Stimulated activated CD8-positive, alpha-beta memory T cell treated with anti-CD3 and anti-CD28 coated beads, Interleukin-15, amount 100 ng/mL, for 4 hours (primary cell): Measurements from ENCODE around the gene ROR2.

Experiments used
- DNase-seq, 2 donors: peaks; one replicate each; pipeline ENCODE4 v3.0.0-alpha.2; 2020; ENCODE audit warnings: low read depth in 2 of 2

ROR2 gene

DNA sequence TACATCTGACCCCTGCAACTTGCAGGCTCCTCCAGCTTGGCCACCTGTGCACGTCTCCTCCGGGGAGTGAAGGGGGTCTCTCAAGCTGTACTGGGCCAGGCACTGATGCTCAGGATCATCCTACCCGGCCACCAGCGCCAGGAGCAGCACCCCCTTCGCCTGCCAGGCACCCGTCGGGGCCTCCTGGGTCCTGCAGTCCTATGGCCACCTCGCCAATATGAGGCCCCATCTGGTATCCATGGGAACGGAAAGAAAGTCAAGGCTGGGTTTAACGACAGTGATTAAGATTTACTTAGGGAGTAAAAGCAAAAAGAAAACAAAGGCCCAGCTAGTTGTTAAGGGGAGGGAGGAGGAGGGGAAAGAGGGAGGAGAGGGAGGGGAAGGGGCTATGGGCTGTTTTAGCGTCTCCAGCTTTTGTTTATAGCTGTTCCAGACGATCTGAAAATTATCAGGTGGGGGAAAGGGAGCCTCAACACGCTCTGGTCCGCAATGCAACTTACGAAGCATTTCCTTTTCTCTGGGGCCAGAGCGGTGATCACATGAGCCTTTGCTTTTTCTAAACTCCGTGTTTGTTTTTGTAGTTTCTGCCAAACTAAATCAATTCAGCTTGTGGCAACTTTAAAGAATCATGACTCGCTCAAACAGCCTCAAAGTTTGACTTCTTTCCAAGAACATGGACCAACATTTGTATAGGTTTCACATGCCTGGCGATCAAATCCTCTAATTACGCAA lies 132.4 kb downstream of the ROR2 start:
- no peak for DNase-seq

DNA sequence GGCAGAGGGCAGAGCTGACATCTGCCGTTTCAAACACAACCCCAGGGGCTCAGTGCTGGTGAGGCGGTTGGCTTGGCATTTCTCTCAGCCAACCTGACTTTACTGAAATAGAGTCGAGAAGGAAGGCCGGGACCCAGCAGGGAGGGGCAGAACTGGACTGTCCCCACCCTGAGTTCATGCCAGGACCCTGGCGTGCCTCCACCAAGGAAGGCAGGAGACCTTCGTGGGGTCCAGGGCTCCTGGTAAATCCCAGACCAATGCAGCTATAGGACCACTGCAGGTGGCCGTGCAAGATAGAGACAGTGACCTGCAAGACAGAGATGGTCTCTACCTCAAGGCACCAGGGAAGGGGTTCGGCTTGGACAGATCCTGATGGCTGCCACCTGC lies 132.9 kb downstream of the ROR2 start:
- DNase-seq, result no peak

DNA sequence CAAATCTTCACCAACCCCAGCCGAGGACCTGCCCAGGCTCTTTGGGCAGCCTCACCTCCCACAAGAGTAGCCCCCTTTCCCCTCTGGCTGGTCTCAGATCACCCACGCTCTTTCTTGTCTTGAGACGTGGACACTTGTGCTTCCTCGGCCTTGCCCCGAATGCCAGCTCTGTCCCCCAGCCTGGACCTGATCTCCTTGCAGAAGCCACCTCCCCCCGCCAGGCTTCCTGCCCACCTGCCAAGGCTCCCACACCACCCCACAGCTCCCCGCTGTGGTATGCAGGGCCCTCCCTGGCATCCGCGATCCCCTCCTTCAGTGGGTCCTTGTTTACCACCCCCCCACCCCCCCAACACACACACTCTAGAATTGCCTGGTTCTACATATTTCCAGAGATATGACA lies 133.7 kb downstream of the ROR2 start:
- DNase-seq, result no peak

DNA sequence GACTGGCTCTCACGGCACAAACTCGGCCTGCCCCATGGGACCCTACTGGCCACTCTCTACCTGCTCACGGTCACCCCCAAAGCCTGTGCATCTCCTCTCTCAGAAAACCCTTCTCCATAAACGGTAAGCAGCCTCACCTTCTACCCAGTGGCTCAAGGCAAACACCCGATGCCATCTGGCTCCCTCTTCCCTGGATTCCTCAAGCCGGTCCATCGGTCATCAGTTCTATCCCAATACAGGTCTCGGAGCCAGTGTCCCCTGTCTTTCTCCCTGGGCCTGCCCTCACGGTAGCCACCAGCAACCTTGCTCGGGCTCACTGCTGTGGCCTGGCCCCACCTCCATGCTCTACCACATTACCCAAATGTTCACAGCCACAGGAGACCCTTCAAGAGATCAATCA lies 134.1 kb downstream of the ROR2 start:
- no peak for DNase-seq

DNA sequence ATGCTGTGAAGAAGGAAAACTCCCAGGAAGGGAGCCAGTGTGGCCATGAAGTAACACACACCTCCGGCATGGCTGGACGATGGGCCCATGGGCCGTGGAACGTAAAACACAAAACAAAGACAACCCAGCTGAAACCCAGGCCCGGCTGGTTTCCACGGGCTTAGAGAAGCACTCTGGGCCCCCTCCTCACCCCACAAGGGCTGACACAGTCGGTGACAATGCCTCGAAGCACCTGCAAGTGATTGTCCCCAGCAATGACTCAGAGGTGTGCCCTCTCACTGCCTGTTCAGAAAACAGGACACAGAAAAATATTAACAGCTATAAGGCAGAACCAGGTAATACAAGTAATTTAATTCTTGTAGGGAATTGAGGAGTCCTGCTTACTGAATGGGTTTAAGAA lies 135.3 kb downstream of the ROR2 start:
- no peak for DNase-seq

DNA sequence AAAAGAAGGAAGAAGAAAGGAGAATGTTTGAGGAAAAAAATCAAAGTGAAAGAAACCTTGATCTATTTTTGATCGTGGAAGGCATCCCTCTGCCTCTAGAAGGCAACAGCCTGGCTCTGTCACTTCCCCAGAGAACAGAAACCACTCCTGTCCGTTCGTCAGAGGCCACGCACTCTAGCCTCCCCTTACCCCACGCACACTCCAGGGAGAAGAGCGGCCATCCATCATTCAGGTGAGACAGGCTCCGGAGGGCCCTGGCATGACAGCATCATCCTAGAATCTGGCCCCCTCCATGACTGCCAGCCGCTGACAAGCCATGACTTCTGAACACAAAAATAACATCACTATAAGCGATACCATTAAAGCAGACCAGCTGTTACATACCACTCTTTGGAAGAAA lies 135.8 kb downstream of the ROR2 start:
- no peak for DNase-seq

DNA sequence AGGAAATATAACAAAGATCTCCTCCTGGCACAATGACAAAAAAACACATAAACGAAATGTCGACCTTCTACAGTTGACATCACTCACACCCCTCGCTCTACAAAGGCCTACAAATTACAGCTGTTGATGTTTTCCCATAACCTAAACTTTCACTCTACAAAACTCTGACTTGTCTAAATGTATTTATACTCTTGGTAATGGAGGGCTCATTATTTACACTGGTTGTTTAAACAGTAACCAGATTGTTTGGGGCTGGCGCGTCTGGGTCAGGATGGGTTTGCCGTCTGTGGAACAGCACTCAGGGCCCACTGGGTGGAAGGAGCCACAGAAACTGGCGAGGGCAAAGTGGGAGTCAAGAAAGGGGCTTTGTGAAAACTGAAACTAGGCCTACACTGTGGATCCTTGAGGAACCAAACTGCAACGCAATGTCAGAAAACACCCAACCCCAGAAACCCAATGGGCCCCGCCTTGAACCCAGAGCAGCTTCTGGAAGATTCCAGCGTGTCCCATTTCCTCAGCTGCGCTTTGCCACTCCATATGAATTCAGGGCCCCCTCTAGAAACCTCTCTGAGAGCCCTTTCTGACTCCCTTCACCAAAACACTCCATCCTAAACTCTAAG lies 136.7 kb downstream of the ROR2 start:
- no peak for DNase-seq

DNA sequence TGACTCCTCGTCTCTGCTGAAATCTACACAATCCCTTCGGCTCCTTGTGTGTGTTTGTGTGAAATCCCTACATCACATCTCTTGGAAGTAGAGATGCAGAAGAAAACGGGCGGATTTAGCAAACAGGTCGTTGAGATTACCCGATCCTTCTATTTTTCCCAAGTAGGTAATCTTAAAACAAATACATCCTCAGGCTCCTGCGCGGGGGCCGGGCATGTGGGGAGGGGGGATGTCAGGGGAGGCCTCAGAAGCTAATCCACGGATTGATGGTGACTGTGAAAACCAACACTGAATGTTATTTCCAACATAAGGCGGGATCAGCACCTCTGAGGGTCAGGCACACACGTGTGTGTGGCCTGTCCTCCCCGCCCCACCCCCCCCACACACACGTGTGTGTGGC lies 137.8 kb downstream of the ROR2 start:
- no peak for DNase-seq

DNA sequence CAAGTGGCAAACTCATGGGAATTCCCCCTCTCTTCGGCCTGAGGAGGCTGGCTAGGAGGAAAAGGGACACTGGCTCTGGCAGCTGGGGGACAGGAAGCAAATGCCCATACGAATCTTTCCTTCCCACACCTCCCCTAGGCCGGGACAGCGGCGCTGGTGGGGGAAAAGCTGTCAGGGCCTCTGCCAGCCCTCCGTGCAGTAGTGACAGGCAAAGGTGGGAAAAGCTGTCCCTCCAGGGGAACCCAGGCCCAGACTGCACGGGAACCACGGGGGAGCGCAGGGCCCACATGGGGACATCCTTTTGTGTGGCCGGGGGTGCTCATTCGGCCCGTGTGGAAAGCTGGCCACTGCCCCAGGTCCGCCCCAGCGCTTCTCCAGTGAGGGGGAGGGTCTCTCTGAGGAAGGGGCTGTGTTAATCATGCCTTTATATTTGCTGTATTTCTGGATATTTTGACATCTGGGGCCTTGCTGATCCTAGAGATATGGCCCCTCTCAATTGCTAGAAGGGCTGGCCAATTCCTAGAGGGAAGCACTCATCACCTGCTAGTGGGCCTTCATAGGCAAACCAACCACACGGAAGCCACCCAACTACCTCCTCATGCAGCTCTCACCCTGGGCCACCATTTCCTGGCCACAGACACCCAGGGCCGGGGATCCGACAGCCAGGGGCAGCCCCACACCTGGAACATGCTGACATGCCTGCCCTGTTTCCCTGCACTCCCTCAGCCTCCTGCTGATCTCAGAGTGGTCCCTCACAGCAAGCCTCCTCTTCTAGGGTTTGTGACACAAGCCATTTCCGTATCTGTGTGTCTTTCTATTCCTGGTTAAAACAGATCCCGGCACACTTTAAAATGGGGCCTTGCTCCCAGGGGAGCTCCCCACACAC lies 138.8 kb downstream of the ROR2 start:
- DNase-seq, result no peak

DNA sequence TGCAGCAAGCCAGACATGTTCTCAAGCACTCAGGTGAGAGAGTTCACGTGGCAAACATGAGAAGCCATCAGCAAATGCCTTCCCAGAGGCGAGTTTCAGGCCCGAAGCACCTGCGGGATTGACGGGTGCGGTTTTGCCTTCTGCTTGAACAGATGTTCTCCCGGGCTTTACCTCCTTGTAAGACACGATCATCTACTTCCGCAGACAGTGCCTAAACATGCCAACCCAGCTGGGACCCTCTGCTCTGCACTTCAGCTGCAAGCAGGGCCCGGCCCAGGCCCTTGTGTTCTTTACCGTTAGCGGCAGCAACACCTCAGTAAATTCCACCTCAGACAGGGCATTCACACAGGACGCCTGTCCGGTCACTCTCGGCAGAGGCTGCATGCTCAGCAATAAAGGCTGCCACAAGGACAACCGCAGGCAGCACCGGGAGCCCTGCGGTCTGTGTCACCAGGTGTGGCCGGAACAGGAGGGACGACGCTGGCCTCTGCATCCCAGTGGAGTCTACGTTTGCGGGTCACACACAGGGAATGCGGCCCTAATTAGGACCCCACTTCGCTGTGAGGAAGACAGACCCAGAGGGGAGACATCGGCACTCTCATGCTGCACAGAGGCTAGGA lies 139.6 kb downstream of the ROR2 start:
- DNase-seq, result no peak

DNA sequence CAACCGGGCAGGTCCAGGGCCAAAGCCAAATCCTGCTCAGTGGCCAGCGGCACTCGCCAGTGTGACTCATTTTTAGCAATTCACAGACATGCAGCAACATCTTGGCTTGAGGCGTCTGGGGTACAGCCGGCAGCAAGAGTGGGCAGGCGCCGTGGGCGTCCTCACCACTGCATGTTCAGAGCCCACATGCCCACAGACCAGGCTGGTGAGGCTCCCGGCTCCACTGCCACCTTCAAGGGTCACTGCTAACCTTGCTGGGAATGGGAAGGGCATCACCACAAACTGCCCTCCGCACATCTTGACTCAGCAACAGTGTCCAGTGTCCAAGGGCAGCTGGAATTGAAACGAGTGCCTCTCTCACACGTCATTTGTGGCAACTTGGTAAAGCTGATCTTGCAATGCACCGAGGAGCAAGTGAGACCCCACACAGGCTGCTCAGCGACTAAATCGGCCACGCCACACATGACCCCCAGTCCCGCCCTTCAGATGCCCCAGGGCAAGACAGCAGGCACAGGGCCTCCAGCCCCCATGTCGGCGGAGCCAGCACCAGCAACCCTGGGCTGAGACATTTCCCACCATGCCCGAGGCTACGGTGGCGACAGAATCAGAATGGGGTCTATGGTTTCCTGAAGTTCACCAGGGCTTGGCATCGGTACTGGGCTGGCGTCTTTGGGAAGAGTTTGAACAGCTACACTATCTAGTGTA lies 140.3 kb downstream of the ROR2 start:
- no peak for DNase-seq

DNA sequence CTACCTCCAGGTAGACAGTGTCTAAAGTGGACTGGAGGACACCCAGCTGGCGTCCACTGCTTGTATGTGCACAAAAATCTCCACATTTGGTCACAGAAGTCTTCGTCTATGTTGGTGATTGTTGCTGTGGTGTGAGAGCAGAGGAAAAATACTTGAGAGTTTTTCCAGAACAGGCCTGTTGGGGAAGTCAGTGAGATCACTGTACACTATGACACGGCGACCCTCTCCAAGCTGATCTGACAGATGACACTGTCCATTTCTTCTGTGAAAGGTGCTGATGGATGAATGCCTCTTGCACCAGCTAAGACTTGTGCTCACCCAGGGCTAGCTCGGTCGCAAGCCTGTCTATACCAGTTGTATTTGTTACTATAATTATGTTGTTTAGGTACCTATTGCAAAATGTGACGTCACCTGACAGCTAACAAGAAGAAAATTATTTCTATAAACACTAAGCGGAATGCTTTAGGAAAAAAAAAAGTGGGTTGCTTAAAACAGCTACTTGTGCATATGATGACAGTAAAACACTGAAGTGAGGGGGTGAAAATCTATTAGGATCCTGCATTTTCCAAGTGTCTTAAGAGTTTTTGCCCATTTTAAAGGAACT lies 142.3 kb downstream of the ROR2 start:
- no peak for DNase-seq

DNA sequence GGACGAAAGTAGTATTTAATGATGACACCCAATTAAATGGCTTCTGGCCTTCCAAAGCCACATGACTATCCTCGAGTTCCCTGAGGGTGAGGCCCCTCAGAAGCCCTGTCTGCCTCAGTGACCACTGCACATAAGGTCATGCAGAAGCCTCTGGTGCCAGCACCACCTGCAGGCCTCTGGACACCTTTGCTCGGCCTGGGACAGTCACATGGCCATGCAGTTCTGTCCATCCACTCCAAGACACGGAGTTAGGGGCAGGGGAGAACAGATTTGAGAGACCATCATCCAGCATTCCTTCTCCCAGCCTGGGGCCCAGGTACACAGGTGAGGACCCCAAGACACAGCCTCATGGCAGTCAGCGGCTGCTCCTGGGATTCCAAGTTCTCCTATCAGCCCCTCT lies 145.0 kb downstream of the ROR2 start:
- DNase-seq, result no peak

DNA sequence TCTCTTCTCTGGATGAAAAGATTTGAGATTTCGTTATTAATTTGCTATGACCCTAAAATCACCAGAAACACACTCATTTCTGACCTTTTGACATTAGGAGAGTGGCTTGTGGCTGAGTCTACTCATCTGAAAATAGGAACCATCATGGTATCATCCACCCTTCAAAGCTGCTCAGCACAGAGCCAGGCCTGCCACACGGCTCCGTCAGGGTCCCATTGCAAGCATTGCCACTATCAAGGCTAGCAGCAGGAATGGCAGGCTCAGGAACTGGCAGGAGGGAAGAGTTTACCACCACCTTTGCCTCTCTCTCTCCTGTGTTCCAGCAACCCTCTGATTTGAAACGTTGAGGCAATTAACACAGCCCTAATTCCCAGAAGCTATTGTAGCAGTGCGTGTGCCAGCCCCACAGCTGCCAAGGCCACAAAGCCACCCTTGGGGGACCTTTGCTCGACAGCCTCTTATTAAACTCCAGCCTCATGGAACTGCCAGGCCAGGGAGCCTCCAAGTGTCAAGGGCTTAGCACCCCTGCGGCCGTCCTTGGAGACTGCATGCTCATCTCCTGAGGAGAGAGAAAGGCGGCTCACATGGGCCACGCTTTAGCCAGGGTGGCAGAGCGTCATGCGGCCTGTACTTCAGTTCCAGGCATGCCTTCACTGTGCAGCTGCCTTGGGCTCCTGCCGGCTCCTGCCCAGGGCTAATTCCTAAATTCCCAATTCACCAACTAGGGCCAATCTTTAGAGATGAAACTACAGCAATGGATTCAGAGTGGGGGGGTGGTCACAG lies 145.9 kb downstream of the ROR2 start:
- no peak for DNase-seq

DNA sequence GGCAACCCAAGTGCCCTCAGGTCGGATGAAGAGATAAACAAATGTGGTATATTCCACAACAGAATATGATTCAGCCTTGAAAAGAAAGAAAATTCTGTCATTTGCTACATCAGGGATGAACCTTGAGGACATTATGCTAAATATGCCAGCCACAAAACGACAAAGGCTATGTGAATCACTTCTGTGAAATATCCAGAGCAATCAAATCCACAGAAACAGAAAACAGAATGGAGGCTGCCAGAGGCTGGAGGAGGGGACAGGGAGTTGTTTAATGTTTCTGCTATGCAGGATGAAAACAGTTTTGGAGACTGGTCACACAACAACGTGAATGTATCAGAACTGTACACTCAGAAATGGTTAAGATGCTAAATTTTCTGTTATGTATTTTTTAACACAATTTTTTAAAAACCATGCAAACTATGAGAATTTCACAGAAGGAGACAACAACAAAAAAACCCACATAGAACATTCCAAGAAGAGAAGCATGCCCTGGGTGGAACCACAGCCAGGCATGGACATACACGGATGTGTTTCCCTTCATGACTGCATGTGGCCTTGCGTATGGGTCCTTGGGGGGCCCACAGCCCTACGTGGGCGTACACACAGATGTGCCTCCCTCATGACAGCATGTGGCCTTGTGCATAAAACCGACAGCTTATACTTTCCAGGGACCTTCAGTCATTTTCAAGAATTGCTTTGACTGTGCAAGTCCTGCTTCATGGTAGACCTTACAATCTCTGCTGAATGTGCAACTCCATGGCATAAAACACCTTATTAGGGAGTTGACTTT lies 146.7 kb downstream of the ROR2 start:
- no peak for DNase-seq

DNA sequence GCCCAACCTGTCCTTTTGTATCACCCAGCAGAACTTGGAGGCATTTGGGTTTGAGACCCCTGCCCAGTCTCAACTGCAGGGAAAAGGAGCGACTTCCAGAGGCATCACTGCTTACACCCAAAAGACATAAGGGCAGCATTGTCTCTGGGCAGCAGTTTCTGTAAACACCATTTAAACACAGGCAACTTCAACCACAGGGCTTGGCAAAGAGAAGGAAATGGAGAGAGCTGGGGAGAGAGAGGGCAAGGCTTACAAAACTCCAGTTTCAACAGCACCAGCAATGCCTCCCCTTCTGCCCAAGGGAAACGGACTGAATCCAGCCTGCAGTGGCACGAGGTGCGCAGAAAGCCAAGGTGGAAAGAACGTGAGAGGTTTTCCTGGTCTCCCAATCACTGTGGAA lies 147.6 kb downstream of the ROR2 start:
- DNase-seq, result no peak

DNA sequence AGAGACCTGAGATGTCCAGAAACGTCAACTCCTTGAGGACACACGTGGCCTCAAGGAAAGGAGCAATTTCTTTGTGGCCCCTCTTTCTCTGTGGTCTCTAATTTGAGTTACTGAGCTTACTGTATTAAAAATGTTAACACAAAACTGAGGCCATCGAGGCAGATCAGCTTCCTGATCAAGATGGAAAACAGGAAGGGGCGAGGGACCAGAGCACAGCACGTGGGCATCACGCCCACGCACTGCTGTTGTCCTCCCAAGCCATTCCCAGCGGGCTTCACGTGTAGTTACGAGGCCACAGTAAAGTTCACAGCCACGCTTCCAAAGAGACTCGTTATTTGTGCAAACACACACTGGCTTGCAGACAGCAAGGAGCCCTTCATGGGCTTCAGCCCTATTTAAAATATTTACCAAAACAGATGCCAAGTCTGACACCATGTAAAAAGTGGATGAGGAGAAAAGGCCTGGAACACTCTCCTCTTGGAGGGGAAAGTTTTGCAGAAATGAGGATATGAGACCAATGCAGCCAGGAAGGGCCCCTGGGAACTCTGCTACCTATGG lies 149.5 kb downstream of the ROR2 start:
- DNase-seq, result no peak

DNA sequence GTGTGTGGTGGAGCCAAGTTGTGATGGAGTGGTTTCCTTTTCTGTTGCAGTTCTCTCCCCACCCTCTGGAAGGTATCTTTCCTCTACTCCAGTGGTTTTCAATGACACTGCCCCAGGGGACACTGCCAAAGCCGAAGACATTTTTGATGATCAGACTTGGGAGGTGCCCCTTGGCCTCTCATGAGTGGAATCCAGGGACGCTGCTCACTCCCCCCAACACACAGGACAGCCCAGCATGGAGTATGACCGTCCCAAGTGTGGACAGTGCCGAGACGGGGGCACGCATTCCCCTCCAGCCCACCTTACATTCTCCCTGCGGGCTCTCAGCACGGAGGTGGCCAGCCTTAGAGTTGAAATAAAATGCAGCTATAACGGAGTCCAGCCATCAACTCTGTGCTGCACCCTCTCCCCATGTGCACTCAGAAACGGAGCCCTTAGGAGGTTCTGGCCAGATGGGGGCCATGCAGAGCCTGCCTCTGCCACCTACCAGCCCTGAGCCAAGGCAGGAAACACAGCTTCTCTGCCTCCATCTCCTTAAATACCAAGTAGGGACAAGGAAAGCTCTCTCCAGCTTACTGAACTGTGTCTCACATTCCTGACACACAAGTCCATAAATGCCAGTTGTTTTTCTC lies 150.8 kb downstream of the ROR2 start:
- DNase-seq, result no peak
